GM18519 (cell line): ENCODE results near the gene PTPA.

Source experiments
- ATAC-seq: cut with Tn5 transposase; IDR thresholded peaks from one replicate; pipeline ENCODE4 v1.9.1; 2021; ENCODE audit warnings: mild to moderate bottlenecking, moderate library complexity; ENCODE audit not compliant: unreplicated experiment, low FRiP score

Gene PTPA

DNA sequence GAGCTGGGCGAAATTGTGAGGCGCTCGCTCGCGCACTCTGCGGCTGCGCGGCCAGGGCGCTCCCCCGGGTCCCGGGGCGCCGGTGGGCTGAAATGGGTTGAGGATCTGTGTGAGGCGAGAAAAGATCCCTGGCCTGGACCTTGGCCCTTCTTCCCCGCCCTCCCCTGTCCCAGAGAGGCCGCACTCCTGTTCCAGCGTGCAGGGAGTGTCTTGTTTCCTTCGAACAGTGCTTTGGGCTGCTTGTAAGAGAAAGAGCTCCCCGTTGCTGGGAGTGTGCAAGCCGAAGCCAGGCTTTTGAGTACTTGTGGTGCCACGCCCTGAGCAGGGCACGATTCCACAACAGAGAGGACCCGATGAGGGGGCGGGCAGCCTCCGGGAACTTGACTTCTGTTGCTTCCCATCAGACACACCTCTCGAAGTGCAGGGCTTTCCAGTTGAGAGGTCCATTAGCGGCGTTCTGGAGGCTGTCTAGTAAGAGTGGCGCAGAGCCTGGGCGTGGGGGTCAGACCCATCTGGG lies 29.8 kb upstream of the PTPA start:
- ATAC-seq, result no peak

DNA sequence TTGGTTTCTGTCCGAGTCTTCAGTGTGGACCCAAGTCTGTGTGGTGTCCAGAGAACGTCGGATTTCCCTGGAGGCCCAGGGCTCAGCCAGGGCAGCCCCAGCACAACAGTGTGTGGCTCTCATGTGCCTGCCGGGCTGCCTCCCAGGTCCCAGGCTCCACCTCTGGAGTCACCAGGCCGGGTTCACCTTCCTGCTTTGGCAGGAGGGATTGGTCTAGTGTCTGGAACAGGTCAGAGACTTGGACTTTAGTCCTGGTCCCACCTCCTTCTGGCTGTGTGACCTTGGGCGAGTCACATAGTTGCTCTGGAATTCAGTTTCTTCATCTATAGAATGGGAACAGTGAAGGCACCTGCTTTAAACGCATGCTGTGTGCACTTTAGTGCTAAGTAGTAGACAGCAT lies 27.1 kb upstream of the PTPA start:
- ATAC-seq, result no peak

DNA sequence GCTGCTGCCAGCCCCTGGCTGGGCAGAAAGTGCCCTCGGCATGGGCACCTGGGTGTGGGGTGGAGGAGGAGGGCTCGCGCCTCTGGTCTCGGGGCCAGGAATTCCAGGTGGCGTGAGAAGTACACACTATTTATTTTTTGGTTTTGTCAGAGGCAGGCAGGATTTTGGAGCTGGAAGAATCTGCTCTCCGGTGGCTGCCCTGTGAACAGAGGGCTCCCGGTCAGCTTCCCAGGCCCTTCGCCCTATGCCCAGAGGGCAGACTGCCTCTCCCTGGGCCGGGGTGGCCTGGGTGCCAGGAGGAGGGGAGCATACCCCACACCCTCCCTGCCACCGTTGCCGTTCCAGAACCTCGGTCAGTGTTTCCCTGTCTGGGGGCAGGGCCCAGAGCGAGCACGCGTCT lies 22.0 kb upstream of the PTPA start:
- no peak for ATAC-seq

DNA sequence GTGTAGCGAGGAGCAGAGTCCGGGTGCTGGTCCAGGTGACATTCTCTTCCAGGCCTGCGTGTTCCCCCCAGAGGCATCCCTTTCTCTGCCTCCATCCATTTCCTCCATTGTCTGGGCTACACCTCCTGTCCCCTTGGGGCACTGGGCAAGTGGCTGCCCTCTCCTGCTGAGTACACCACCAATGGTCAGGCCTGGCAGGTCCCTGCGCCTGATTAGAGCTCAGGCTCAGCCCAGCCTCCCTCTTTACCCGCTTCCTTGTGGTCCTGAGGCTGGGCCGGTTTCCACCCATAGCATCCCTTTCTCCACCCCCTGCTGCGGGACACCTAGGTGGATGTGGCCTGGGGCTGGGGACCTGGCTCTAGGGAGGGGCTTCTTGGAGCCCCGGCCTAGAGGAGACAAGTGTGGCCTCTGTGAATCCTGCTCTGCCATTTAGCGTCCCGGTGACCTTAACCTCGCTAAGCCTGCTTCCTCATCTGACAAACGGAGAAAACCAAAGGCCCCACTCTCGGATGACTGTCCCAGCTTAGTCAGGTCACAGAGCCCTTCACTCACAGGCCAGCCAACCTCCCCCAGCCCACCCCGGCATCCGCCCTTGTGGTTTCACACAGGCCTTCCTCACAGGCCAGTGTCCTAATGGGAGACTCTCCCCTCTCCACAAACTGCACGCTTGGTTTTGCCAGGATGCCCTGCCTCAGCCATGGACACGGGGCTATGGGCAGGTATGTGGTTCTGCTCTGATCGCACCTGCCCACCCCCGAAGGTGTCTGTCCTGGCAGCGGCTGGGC lies 17.4 kb upstream of the PTPA start:
- ATAC-seq, result no peak

DNA sequence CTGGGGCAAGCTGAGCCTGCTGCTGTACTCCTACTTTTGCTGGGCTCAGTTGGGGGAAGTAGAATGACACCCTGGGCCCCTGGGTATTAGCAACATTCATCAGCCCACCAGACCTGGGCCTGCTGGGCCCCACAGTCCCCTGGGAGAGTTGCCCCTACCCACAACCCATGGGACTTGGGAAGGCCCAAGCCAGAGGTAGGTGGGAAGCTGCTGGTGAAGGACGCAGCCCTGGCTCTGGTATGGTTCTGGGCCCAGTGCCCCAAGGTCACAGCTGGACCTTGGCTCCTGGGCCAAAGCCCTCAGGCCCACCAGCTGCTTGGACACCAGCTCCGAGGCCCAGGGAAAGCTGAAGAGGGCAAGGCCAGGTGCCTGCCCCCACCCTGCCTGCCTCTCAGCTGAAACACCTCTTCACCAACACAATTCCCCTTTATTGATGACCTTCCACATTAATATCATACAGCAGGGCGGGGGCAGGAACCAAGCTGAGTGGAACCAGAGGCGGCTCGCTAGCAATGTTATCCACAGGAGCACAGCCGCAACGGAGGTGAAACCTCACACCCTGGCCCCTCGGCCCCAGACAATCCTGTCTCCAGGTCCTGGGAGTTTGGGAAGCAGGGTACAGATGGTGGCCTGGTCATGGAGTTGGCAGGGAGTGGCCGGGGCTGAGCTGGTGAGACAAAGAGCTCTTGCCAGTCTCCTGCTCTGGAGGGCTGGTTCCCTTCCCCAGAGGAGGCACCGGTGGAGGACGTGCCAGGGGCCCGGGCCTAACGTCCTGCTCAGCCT lies 16.6 kb upstream of the PTPA start:
- no peak for ATAC-seq

DNA sequence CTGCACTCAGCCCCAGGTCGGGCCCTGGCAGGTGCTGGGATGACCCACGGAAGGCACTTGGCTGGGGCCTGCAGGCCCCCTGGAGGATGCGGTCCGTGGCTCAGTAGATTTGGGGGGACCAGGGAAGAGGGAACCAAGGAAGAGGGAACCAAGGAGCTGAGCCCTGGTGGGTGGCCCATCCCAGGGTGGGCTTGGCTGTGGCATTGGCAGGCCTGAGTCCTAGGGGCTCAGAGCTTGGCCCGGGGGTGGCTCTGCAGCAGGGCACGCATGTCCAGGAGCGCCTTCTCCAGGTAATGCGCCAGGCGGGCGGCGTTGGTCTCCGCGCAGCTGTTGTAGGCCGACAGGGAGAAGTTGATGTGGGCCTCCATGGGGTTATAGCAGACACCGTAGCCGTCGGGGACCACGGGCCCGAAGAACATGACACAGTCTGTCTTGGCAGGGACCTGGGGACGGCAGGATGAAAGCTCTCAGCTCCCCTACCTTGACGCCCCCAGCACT lies 16.0 kb upstream of the PTPA start:
- ATAC-seq, result no peak

DNA sequence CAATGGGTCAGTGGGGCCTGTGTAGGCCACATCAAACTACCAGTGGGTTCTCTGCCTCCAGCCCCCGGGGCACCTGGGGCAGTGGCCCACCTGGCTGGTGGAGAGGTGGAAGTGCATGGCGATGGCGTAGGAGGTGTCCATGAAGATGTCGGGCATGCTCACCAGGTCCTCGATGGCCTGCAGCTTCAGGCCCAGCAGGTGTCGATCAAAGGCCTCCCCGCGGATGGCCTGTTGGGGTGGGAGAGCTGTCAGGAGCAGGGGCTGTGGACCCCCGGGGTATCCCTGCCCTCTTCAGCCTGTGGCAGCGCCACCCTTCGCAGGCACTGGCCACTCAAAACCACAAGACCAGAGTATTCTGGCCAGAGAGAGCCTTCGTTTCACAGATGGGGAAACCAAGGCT lies 15.3 kb upstream of the PTPA start:
- ATAC-seq, result no peak

DNA sequence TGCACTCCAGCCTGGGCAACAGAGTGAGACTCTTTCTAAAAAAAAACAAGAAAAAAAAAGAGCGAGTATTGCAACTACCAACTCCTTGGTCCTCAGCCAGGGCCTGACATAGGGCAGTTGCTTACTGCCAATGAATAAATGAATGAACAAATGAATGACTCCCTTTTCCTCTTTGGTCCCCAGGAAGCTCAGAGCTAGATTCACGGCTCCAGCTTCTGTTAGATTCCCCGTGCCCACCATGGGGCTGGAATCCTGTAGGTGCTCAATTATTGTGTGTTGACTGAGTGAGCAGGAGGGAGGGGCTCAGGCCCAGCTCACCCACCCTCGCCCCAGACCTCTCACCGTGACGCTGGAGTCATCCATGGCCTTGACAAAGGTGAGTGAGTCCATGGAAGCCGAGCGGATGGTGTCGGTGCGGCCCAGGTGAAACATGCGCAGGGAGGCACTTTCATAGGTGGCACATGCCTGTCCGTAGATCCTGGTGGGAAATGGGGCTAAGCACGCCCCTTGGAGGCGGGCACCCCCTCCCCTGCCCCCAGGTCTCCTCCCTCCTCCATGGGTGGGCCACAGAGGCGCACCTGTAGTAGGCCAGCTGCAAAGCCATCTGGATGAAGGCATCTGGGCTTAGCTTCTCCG lies 13.4 kb upstream of the PTPA start:
- no peak for ATAC-seq

DNA sequence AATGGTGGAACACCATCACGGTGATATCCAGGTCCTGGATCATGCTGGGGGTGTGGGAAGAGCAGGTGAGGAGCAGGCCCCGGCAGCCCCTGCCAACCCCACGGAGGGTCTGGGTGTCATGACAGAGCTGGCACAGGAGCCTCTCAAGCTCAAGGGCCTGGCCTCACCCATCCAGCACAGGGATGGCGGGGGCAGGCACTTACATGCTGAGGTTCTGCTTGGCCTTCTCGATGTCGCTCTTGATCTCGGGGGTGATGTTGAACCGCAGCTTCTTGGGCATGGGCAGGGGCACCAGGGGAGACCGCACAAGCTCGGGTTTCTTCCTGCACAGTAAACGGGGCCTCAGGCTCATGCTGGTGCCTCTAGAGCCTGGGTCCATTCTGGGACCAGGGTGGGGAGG lies 12.9 kb upstream of the PTPA start:
- no peak for ATAC-seq

DNA sequence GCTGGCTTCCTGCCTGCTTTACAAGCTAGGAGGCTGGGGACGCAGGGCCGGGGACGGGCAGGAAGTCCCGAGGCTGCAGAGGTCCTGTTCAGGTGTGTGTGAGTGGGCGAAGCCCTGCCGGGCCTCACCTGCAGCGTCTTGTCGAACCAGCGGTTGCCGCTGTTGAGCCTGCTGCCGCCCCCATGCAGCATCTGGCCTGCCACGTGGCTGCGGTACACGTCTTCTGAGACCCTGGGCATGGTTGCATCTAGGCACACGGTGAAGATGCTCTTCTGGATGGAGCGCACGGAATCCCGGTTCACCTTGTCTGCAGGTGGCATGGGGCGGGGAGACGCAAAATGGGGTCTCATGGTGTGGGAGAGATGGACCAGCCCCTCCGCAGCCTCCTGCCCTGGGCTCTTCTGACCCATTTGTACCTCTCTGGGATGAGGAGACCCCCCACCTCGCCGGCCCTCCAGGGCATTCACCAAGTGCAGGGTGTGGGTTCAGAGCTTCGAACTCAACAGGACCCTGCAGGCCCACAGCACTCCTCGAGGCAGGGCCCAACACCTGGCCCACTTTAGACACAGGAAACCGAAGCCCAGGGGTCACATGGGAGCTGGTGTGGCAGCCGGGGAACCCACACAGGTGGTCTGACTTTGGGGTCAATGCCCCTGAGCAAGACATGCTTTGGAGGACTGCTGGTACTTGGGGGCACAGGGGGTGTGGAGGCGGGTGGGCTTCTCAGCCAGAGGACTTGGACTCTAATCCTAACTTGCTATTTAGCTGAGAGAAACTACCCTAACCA lies 10.6 kb upstream of the PTPA start:
- ATAC-seq, result no peak

DNA sequence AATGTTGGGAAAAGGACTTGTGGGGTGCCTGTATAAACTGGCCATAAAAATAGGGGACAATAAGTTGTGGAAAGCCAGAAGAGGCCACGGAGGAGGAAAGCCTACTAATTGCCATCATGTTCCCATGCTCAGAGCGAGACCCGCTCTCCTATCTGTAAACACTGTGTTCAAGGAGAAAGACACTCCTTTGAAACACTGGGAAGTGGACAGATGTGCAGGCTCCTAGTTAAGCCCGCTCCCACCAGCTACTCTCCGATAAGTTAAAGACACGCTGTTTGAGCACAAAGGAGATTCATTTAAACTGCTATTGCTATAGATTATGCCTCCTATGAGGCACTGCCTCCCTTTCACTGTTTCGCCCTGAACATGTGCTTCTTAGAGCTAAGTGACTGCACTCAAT lies 9.9 kb upstream of the PTPA start:
- ATAC-seq, result no peak

DNA sequence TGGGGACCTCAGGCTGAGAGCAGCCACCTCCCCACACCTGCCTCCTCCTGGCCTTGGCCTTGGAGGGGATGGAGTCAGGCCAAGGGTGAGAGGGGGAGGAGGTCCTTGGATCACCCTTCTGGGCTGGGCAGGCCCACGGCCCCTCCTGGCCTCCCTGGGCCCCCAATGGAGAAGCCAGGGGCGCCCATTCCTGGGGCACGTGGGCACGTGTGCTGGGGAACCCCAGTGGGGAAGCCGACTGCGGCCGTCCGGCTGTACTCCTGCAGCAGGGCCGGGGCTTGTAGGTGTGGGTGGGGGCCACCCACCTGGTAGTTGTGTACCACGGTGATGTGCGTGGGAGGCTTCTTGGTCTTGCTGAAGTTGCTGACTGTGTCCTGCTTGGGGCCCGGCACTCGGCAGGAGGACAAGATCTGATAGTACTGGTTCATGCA lies 9.1 kb upstream of the PTPA start:
- no peak for ATAC-seq

DNA sequence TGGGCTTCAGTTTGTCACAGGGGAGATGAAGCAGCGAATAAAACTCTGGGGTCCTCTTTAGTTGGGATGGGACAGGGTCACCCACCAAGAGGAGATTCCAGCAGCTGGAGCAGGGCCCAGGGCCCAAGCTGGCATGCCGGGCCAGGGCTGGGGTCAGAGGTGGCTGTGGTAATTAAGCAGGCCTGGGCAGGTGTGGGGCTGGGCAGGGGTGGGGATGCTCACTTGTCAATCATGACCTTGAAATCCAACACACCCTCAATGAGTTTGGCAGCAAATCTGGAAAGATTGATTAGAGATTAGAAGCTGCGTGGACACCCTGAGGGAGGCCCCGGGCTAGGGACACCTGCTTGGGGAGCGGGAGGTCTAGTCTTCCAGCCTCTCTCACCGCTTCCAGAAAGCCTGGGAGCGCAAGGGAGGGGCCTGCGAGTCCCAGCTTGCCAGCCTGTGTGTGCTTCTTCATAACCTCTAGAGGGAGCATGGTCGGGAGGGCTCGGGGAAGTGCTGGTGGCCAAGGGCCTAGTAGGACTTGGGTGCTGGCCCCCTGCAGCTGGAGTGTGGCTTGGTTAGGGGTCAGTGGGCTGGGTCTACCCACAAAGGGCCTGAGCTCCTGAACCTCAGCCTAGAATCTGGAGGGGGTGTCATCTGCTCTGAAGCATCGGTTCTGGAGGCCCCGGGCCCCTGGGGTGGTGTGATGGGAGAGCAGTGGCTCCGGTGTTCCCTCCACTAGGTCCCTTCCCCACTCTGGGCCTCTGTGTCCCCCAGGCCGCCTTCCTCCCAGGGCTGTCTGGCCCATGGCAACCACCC lies 8.2 kb upstream of the PTPA start:
- no peak for ATAC-seq

DNA sequence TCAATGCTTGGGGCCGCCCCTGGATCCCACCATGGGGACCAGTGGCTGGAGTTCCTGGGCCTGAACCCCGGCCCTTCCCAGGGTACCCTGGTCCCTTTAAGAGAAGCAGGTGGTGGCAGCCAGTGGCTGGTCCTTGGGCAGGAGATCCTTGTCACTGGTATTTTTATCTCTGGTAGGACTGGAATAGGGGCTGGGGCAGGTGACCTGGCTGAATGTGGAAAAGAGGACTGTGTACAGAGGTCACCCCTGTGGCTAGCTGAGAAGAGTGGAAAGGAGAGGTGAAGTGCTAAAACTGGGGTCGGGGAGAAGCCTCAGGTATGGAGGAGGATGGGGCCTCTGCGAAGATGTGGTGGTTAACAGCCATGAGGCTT lies 7.6 kb upstream of the PTPA start:
- ATAC-seq, result no peak

DNA sequence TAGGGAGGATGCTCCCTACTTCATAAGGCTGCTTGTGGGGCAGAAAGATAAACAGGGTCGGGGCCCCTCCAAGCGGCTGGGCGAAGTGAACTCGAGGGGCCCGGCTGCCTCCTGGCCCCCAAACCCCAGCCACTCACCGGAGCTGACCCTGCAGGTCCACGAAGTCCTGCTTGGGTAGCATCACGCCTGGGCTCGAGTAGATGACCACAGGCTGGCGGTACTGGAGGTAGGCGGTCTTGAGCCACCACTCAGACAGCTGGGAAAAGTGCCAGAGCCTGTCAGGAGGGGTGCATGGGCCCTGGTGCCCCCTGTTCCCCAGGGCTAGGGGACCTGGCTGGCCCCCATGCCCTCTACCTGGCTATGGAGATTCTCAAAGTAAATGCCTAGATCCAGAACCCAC lies 7.2 kb upstream of the PTPA start:
- no peak for ATAC-seq

DNA sequence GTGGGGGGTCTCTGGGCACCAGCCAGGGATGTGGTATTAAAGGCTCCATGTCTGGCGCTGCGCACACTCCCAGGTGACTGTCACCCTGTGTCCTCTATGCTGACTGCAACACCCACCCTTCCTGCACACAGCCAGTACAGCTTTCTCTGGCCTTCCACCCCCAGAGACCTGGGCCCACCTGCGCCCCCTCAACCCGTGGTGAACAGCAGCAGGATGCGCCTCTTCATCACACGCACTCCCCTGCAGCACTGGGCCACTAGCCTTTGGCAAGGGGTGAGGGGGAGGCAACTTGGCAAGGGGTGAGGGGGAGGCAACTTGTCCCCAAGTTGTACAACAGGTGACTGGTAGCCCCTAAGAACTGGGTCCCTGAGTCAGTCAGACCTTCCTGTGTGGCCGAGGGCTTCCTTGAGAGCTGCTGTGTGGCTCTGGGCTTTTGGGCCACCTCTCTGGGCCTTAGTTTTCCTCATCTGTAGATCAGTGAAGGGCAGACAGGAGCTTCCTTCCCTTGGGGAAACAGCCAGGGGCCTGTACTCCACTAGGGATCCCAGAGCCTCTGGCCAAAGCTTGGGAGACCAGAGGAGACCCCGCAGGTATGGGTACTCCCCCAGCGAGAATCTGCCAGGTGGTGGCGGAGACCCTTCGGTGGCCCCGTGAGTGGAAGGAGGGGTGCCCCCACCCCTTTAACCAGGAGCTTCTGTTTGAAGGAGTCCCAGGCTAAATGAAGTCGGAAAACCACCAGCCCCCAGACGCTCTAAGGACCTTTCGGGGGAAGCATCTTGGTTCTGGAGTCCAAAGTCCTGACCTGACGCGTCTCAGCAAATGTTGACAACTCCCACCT lies 5.1 kb upstream of the PTPA start:
- no peak for ATAC-seq

DNA sequence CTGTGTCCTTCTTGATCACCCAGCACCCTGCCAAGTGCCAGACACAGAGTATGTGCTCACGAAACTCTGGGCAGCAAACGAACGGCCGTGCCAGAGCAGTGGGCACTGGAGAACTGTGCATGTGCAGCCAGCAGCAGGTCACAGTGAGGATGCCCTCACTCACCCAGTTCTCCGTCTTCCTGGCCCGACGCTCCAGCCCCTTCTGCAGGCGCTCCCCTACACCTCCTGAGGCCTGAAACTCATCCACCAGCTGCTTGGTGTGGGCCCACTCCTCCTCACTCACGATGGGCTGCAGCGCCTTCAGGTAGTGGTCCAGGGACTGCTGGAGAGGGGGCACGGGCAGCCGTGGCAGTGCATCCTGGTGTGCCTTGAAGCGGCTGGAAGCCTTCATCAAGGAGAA lies 3.6 kb upstream of the PTPA start:
- no peak for ATAC-seq

DNA sequence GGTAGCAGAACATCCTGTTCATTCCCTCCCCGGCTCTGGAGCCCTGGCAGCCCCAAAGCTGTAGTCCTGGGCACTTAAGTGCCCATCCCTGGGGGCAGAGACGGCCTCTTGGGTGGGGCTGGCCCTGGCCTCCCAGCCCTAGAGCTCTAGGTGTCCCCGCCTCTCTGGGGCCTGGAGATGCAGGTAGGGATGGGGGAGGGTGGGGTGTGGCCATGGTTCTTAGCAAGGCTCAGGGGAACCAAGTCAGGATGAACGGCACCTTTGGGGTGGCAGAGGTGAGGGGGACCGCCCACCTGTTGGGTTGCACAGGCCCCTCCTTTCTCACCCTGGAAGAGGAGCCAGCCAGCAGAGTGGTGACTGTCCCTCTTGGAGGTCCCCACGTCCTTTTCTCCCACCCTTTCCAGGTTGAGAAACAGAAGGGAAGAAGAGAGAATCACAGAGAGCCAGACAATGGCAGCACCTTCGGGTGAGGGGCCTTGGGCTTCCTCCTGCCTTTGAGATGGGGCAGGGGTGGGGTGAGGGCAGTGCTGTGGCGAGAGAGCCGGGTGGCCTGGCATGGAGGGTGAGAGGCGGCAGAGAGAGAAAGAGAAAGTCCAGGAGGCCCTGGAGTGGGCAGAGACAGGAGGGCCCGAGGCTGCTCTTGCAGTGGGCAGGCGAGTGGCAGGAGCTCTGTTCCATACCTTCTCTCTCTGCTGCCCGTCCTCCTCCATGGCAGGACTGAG lies 3.0 kb upstream of the PTPA start:
- ATAC-seq, result no peak
